Lower leg skin (tissue), 4 donors: ENCODE results near the gene BBS5. TPM values are rescaled to one million over a fixed set of nuclear protein-coding genes. Genes with fewer than 3 reads are reported as not detected.
"Not testable (repeated sequence)": the region's sequence is repeated elsewhere in the genome, so short reads cannot be mapped to it uniquely, and the experiment has no call there.

ENCODE experiments used
- DNase-seq, 2 donors: peaks; one replicate each; pipeline ENCODE4 v3.0.0-alpha.2; 2019; ENCODE audit warnings: low spot score in 2 of 2
- H3K4me3 ChIP-seq: fragments of 200-600 bp; sonication (generic); 2 replicates; pipeline ENCODE4 v1.5.1; 2017; ENCODE audit warnings: mild to moderate bottlenecking, low read depth; ENCODE audit not compliant: poor library complexity, severe bottlenecking
- CTCF ChIP-seq, 3 donors: fragments of 450-650 bp; IDR thresholded peaks; one replicate each; pipeline ENCODE4 v1.5.1; 2016; ENCODE audit warnings: antibody characterized with exemption in 3 of 3, mild to moderate bottlenecking in 3 of 3, moderate library complexity in 2 of 3
- POLR2A ChIP-seq, 2 donors: fragments of 450-650 bp; IDR thresholded peaks; one replicate each; pipeline ENCODE4 v1.6.1; 2016 to 2017; ENCODE audit warnings: antibody characterized with exemption in 2 of 2, mild to moderate bottlenecking in 1 of 2, moderate library complexity in 1 of 2
- whole genome bisulfite sequencing, 2 donors: methylation state at CpG; one replicate each; pipeline ENCODE4 v1.1.5; 2018; 5-methylcytosine and 5-hydroxymethylcytosine counted together
- intact Hi-C: fragments of 100-400 bp; cut with DNase I; formaldehyde crosslinking; loops from one replicate; pipeline ENCODE4 v1.15.0; 2023; ENCODE audit warnings: low total_unique reads
- total RNA-seq, 4 donors: library from RNA; depleted of rRNA; stranded (reverse); fragments of >200 nt; gene quantifications; one replicate each; pipeline ENCODE4 v1.1.0, GENCODE V29; 2016

BBS5 gene
- total RNA-seq, 4 donors from 2014 or later = 4.7 to 7.9 (median 5.3) TPM

GRCh38 chr2:169448316-169448715, 31.0 kb upstream of the BBS5 start:
- TF ChIP-seq POLR2A (IDR thresholded peaks at IDR 0.05) (no peak), CTCF (IDR thresholded peaks at IDR 0.05) (no peak)
- no peak overlapping the region for H3K4me3 ChIP-seq
- intact Hi-C loops = no loop called here
- no peak for DNase-seq
- 51 to 65% methylated on average over 3 of the region's 3 CpGs for WGBS, 2 donors

GRCh38 chr2:169448865-169449264, 30.4 kb upstream of the BBS5 start:
- intact Hi-C loops = no loop called here
- DNase-seq = no peak
- WGBS, 2 donors = 94 to 96% methylated on average over 1 of the region's 1 CpG
- no peak overlapping the region for H3K4me3 ChIP-seq
- TF ChIP-seq POLR2A (IDR thresholded peaks at IDR 0.05) (no peak), CTCF (IDR thresholded peaks at IDR 0.05) (no peak)

GRCh38 chr2:169452080-169452479, 27.2 kb upstream of the BBS5 start:
- intact Hi-C loops = no loop called here
- DNase-seq = no peak
- H3K4me3 ChIP-seq = no peak overlapping the region
- TF ChIP-seq POLR2A (IDR thresholded peaks at IDR 0.05) (no peak), CTCF (IDR thresholded peaks at IDR 0.05) (no peak)

- H3K4me3 ChIP-seq, intact Hi-C loops, DNase-seq: not testable (repeated sequence)
- 88 to 91% methylated on average over 6 to 9 of the region's 9 CpGs for WGBS, 2 donors
Measured at GRCh38 chr2:169453044-169453443, 26.2 kb upstream of the BBS5 start.

GRCh38 chr2:169461143-169461542, 18.2 kb upstream of the BBS5 start:
- no peak overlapping the region for H3K4me3 ChIP-seq
- 80 to 84% methylated on average over 1 of the region's 1 CpG for WGBS, 2 donors
- TF ChIP-seq CTCF (IDR thresholded peaks at IDR 0.05) (no peak), POLR2A (IDR thresholded peaks at IDR 0.05) (no peak)
- no peak for DNase-seq
- intact Hi-C loops = no loop called here

- 25 to 37% methylated on average over 4 of the region's 4 CpGs for WGBS, 2 donors
- no peak for DNase-seq
- no peak overlapping the region for H3K4me3 ChIP-seq
- TF ChIP-seq POLR2A (IDR thresholded peaks at IDR 0.05) (no peak), CTCF (IDR thresholded peaks at IDR 0.05) (no peak)
- intact Hi-C loops = no loop called here
Measured at GRCh38 chr2:169462896-169463695, 16.2 kb upstream of the BBS5 start.
